Neural cell (in vitro differentiated cells): ENCODE results near the gene BRD7. TPM values are rescaled to one million over a fixed set of nuclear protein-coding genes. Genes with fewer than 3 reads are reported as not detected.

Experiments
- H2AFZ ChIP-seq: fragments of 200-600, 300-800 bp; sonication (generic), shearing (Covaris generic); 2 replicates; pipeline ENCODE4 v1.6.0; 2014; ENCODE audit warnings: low read depth, mild to moderate bottlenecking, antibody characterized with exemption, low read length, moderate library complexity
- H3F3A ChIP-seq: fragments of 200-600 bp; shearing (Covaris generic); 2 replicates; pipeline ENCODE4 v1.6.1; 2016; ENCODE audit warnings: mild to moderate bottlenecking, moderate library complexity, mixed read lengths, antibody characterized with exemption, low read length; ENCODE audit not compliant: insufficient read depth, poor library complexity, severe bottlenecking
- H3K27ac ChIP-seq: fragments of 200-600, 300-800 bp; sonication (generic), shearing (Covaris generic); 2 replicates; pipeline ENCODE4 v1.5.1; 2014; ENCODE audit warnings: mild to moderate bottlenecking, low read length, moderate library complexity
- H3K27me3 ChIP-seq: fragments of 300-800, 200-600 bp; sonication (generic), shearing (Covaris generic); 2 replicates; pipeline ENCODE4 v1.6.0; 2014; ENCODE audit warnings: mild to moderate bottlenecking, low read depth, low read length, moderate library complexity; ENCODE audit not compliant: insufficient read depth
- H3K36me3 ChIP-seq: fragments of 300-800, 200-600 bp; sonication (generic), shearing (Covaris generic); 2 replicates; pipeline ENCODE4 v1.5.1; 2014; ENCODE audit warnings: mild to moderate bottlenecking, antibody characterized with exemption, low read length, moderate library complexity; ENCODE audit not compliant: insufficient read depth
- H3K4me2 ChIP-seq: fragments of 300-800, 200-600 bp; sonication (generic), shearing (Covaris generic); 2 replicates; pipeline ENCODE4 v1.6.0; 2014; ENCODE audit warnings: mild to moderate bottlenecking, low read length
- H3K4me3 ChIP-seq: fragments of 300-800, 200-600 bp; sonication (generic), shearing (Covaris generic); 2 replicates; pipeline ENCODE4 v1.5.1; 2014; ENCODE audit warnings: mild to moderate bottlenecking, low read length, moderate library complexity
- H3K79me2 ChIP-seq: fragments of 200-600 bp; shearing (Covaris generic); replicated peaks from 2 replicates; pipeline ENCODE4 v1.6.0; 2014; ENCODE audit warnings: mild to moderate bottlenecking, low read length, moderate library complexity; ENCODE audit not compliant: insufficient read depth
- H3K9ac ChIP-seq: fragments of 300-800, 200-600 bp; sonication (generic), shearing (Covaris generic); 2 replicates; pipeline ENCODE4 v1.6.1; 2016; ENCODE audit warnings: mild to moderate bottlenecking, low read length, mixed read lengths
- H3K9me2 ChIP-seq: fragments of 200-600 bp; shearing (Covaris generic); 2 replicates; pipeline ENCODE4 v1.6.1; 2016; ENCODE audit warnings: mild to moderate bottlenecking, low read length, mixed read lengths; ENCODE audit not compliant: insufficient read depth
- H3K9me3 ChIP-seq: fragments of 200-600, 300-800 bp; sonication (generic), shearing (Covaris generic); 2 replicates; pipeline ENCODE4 v1.6.1; 2016; ENCODE audit warnings: mild to moderate bottlenecking, mixed run types, low read length, moderate library complexity, mixed read lengths
- H4K20me1 ChIP-seq: fragments of 200-600 bp; shearing (Covaris generic); 2 replicates; pipeline ENCODE4 v1.6.1; 2016; ENCODE audit warnings: mild to moderate bottlenecking, mixed run types; ENCODE audit not compliant: insufficient read depth
- EP300 ChIP-seq: fragments of 450-650 bp; conservative IDR thresholded peaks from 2 replicates; pipeline ENCODE4 v1.6.1; 2014; ENCODE audit warnings: antibody characterized with exemption, mild to moderate bottlenecking, moderate library complexity; ENCODE audit not compliant: poor library complexity, severe bottlenecking
- EZH2 ChIP-seq: fragments of 200-600, 300-800 bp; shearing (Covaris generic), sonication (generic); IDR thresholded peaks from 2 replicates; pipeline ENCODE4 v1.6.1; 2014; ENCODE audit warnings: antibody characterized with exemption, low read length, borderline replicate concordance, mild to moderate bottlenecking; ENCODE audit not compliant: insufficient read depth, poor library complexity, severe bottlenecking
- MXI1 ChIP-seq: fragments of 450-650 bp; conservative IDR thresholded peaks from 2 replicates; pipeline ENCODE4 v1.6.1; 2014; ENCODE audit warnings: antibody characterized with exemption, mild to moderate bottlenecking; ENCODE audit not compliant: poor library complexity, severe bottlenecking
- POLR2AphosphoS5 ChIP-seq: IDR thresholded peaks from 2 replicates; pipeline ENCODE4 v1.6.1; 2012
- RAD21 ChIP-seq: fragments of 450-650 bp; conservative IDR thresholded peaks from 2 replicates; pipeline ENCODE4 v1.6.1; 2014; ENCODE audit warnings: antibody characterized with exemption, mild to moderate bottlenecking, moderate library complexity
- SMC3 ChIP-seq: fragments of 450-650 bp; conservative IDR thresholded peaks from 2 replicates; pipeline ENCODE4 v1.6.1; 2014; ENCODE audit warnings: antibody characterized with exemption, mild to moderate bottlenecking, moderate library complexity; ENCODE audit not compliant: poor library complexity
- TAF1 ChIP-seq: IDR thresholded peaks from 2 replicates; pipeline ENCODE4 v1.6.1; 2012; ENCODE audit warnings: low read depth
- polyA plus RNA-seq: library from polyadenylated mRNA; depleted of rRNA; stranded (reverse); fragments of >200 nt; gene quantifications from 2 replicates; pipeline ENCODE4 v1.2.3, GENCODE V29; 2014
- TF ChIP-seq, protein P1 (sequence below): IDR thresholded peaks from 2 replicates; pipeline ENCODE4 v1.6.1; 2012; ENCODE audit warnings: borderline replicate concordance
- TF ChIP-seq, protein P2 (sequence below): fragments of 450-650 bp; IDR thresholded peaks from 2 replicates; pipeline ENCODE4 v1.5.1; 2014; ENCODE audit warnings: antibody characterized with exemption, mild to moderate bottlenecking, moderate library complexity; ENCODE audit not compliant: poor library complexity, severe bottlenecking

BRD7 gene
- polyA plus RNA-seq, 1 donor from 2014 or later: 57.2 TPM

GRCh38 chr16:50300942-50301625 is 67.7 kb downstream of the BRD7 start:
- Histone ChIP-seq H3K4me3 (no peak overlapping the region), H3K36me3 (no peaks in the 10 kb centered on the region), H2AFZ (no peak overlapping the region), H3K4me2 (no peak overlapping the region), H3K9ac (no peak overlapping the region), H3K9me3 (no peaks in the 10 kb centered on the region), H3K79me2 (no peaks in the 10 kb centered on the region), H3K27ac (no peak overlapping the region), H4K20me1 (no peaks in the 10 kb centered on the region), H3F3A (no peaks in the 10 kb centered on the region), H3K9me2 (no peaks in the 10 kb centered on the region), H3K27me3 (no peaks in the 10 kb centered on the region)
- TF ChIP-seq, protein P1, sequence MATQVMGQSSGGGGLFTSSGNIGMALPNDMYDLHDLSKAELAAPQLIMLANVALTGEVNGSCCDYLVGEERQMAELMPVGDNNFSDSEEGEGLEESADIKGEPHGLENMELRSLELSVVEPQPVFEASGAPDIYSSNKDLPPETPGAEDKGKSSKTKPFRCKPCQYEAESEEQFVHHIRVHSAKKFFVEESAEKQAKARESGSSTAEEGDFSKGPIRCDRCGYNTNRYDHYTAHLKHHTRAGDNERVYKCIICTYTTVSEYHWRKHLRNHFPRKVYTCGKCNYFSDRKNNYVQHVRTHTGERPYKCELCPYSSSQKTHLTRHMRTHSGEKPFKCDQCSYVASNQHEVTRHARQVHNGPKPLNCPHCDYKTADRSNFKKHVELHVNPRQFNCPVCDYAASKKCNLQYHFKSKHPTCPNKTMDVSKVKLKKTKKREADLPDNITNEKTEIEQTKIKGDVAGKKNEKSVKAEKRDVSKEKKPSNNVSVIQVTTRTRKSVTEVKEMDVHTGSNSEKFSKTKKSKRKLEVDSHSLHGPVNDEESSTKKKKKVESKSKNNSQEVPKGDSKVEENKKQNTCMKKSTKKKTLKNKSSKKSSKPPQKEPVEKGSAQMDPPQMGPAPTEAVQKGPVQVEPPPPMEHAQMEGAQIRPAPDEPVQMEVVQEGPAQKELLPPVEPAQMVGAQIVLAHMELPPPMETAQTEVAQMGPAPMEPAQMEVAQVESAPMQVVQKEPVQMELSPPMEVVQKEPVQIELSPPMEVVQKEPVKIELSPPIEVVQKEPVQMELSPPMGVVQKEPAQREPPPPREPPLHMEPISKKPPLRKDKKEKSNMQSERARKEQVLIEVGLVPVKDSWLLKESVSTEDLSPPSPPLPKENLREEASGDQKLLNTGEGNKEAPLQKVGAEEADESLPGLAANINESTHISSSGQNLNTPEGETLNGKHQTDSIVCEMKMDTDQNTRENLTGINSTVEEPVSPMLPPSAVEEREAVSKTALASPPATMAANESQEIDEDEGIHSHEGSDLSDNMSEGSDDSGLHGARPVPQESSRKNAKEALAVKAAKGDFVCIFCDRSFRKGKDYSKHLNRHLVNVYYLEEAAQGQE: no peak
- TF ChIP-seq EZH2 (no peak), RAD21 (no peak), EP300 (no peak), MXI1 (no peak), TAF1 (no peak), SMC3 (no peak), POLR2AphosphoS5 (no peak)
- TF ChIP-seq, protein P2, sequence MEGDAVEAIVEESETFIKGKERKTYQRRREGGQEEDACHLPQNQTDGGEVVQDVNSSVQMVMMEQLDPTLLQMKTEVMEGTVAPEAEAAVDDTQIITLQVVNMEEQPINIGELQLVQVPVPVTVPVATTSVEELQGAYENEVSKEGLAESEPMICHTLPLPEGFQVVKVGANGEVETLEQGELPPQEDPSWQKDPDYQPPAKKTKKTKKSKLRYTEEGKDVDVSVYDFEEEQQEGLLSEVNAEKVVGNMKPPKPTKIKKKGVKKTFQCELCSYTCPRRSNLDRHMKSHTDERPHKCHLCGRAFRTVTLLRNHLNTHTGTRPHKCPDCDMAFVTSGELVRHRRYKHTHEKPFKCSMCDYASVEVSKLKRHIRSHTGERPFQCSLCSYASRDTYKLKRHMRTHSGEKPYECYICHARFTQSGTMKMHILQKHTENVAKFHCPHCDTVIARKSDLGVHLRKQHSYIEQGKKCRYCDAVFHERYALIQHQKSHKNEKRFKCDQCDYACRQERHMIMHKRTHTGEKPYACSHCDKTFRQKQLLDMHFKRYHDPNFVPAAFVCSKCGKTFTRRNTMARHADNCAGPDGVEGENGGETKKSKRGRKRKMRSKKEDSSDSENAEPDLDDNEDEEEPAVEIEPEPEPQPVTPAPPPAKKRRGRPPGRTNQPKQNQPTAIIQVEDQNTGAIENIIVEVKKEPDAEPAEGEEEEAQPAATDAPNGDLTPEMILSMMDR: no peak

DNA sequence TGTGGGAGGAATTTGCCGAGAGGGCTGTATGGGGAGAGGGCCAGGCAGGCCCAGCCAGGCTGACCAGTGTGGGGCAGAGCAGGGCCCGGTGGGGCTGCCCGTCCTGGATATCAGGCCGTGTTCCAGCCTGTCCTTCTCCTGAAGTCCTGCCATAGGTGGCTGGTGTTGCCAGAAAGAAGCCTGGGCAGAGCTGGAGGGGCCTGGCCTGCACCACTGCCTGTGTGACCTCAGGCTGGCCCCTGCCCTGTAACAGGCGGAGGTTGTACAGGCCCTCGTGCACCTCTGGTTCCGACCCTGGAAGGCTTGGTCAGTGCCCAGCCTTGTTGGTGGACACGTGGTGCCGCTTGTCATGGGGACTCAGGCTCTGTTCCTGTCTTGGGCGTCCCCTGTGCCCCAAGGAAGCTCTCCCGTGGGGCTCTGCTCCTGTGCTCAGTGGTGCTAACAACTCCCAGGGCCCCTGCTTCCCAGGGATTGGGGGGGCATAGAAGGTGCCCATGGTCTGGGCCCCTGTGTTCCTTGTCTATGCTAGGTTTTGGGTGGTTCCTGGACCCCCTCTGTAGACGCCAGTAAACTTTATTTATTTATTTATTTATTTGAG is 69.2 kb downstream of the BRD7 start:
- Histone ChIP-seq H3K9me2 (no peaks in the 10 kb centered on the region), H3K27me3 (no peaks in the 10 kb centered on the region), H3K4me2 (no peak overlapping the region), H3K9ac (no peak overlapping the region), H4K20me1 (no peaks in the 10 kb centered on the region), H2AFZ (no peak overlapping the region), H3K9me3 (no peaks in the 10 kb centered on the region), H3K36me3 (no peaks in the 10 kb centered on the region), H3K27ac (no peak overlapping the region), H3K79me2 (no peaks in the 10 kb centered on the region), H3F3A (no peaks in the 10 kb centered on the region), H3K4me3 (no peak overlapping the region)
- no peak for TF ChIP-seq EZH2
- TF ChIP-seq, protein P1: no peak
- TF ChIP-seq MXI1: no peak
- TF ChIP-seq SMC3: no peak
- TF ChIP-seq TAF1: no peak
- no peak for TF ChIP-seq RAD21
- TF ChIP-seq EP300: no peak
- TF ChIP-seq POLR2AphosphoS5: no peak
- TF ChIP-seq, protein P2: no peak
